Activated CD8-positive, alpha-beta memory T cell treated with anti-CD3 and anti-CD28 coated beads for 36 hours (primary cell): ENCODE results near the gene MYT1. TPM values are rescaled to one million over a fixed set of nuclear protein-coding genes. Genes with fewer than 3 reads are reported as not detected.

Source experiments
- CTCF ChIA-PET: fragments of 350-600 bp; sonication (Branson Sonifier 250); formaldehyde crosslinking; loops from one replicate; lab custom pipeline; 2021; ENCODE audit warnings: antibody characterized with exemption; lab: Charles Lee
- POLR2A ChIA-PET: fragments of 350-600 bp; sonication (Branson Sonifier 250); formaldehyde crosslinking; loops from one replicate; lab custom pipeline; 2021; ENCODE audit warnings: antibody characterized with exemption; lab: Charles Lee
- total RNA-seq, 2 experiments: library from RNA; stranded (reverse); gene quantifications; one replicate each; pipeline ENCODE4 v1.2.3, GENCODE V29; 2021

The MYT1 gene
- total RNA-seq, 2 experiments from 2014 or later, result not detected

- ChIA-PET CTCF (interaction anchor here (1.4 kb wide), 1 partner anchor 10 kb away, joined by 4 read pairs; no protein-coding TSS in a partner anchor), POLR2A (no interaction called here)
Measured at GRCh38 chr20:64151633-64152530, 12.4 kb upstream of the MYT1 start.

GRCh38 chr20:64152906-64153305, 11.3 kb upstream of the MYT1 start:
- ChIA-PET CTCF (no interaction called here), POLR2A (no interaction called here)

GRCh38 chr20:64153410-64153809, 10.8 kb upstream of the MYT1 start:
- ChIA-PET CTCF (no interaction called here), POLR2A (no interaction called here)

GRCh38 chr20:64153861-64154589, 10.2 kb upstream of the MYT1 start:
- POLR2A ChIA-PET, result no interaction called here

GRCh38 chr20:64154590-64155257, 9.5 kb upstream of the MYT1 start:
- ChIA-PET POLR2A (no interaction called here), CTCF (no interaction called here)

More at GRCh38 chr20:64153861-64154589, 10.2 kb upstream of the MYT1 start:
- CTCF ChIA-PET, result no interaction called here

GRCh38 chr20:64155258-64156135, 8.8 kb upstream of the MYT1 start:
- ChIA-PET CTCF (no interaction called here), POLR2A (no interaction called here)

GRCh38 chr20:64156136-64156885, 7.9 kb upstream of the MYT1 start:
- CTCF ChIA-PET, result no interaction called here
- POLR2A ChIA-PET, result no interaction called here

- POLR2A ChIA-PET, result no interaction called here
- CTCF ChIA-PET, result no interaction called here
Measured at GRCh38 chr20:64156886-64157875, 7.1 kb upstream of the MYT1 start.

GRCh38 chr20:64157878-64158277, 6.4 kb upstream of the MYT1 start:
- POLR2A ChIA-PET, result no interaction called here
- CTCF ChIA-PET, result no interaction called here

GRCh38 chr20:64158346-64159285, 5.6 kb upstream of the MYT1 start:
- CTCF ChIA-PET, result no interaction called here
- POLR2A ChIA-PET, result no interaction called here

GRCh38 chr20:64159286-64159680, 5.0 kb upstream of the MYT1 start:
- POLR2A ChIA-PET, result no interaction called here
- CTCF ChIA-PET, result no interaction called here

- POLR2A ChIA-PET, result no interaction called here
- CTCF ChIA-PET, result no interaction called here
Measured at GRCh38 chr20:64159711-64160110, 4.5 kb upstream of the MYT1 start.

GRCh38 chr20:64160118-64160517, 4.1 kb upstream of the MYT1 start:
- ChIA-PET POLR2A (no interaction called here), CTCF (no interaction called here)

- ChIA-PET CTCF (interaction anchor here (0.9 kb wide), 1 partner anchor 9 kb away, joined by 4 read pairs; no protein-coding TSS in a partner anchor), POLR2A (no interaction called here)
Measured at GRCh38 chr20:64160526-64161355, 3.5 kb upstream of the MYT1 start.
